GM18517 (cell line): Measurements from ENCODE around the gene NOTO.

Source experiments
- ATAC-seq: cut with Tn5 transposase; IDR thresholded peaks from one replicate; pipeline ENCODE4 v1.9.1; 2021; ENCODE audit warnings: mild to moderate bottlenecking, moderate library complexity; ENCODE audit not compliant: unreplicated experiment

The NOTO gene

GRCh38 chr2:73233154-73233931 is 31.0 kb downstream of the NOTO start, which contains the start of gene PRADC1:
Gene PRADC1 (minus strand): TSS chr2:73233239. CDS start chr2:73233160, 79 bp downstream.
- peak; percentile 94 for ATAC-seq

- ATAC-seq, result peak; percentile 55
These were observed 31.8 kb downstream of the NOTO start, which contains the start of gene CCT7 for GRCh38 chr2:73233932-73234832. Gene CCT7 (plus strand): TSS chr2:73234308. CDS start chr2:73234379, 71 bp downstream.

GRCh38 chr2:73235315-73236028 is 33.1 kb downstream of the NOTO start:
- ATAC-seq, result no peak

- ATAC-seq, result no peak
These were observed 34.8 kb downstream of the NOTO start for GRCh38 chr2:73237168-73237567.

GRCh38 chr2:73238149-73238548 is 35.8 kb downstream of the NOTO start:
- ATAC-seq, result no peak

- no peak for ATAC-seq
These were observed 36.6 kb downstream of the NOTO start for GRCh38 chr2:73238976-73239375.

GRCh38 chr2:73239776-73240175 is 37.4 kb downstream of the NOTO start:
- no peak for ATAC-seq

GRCh38 chr2:73243884-73244570 is 41.7 kb downstream of the NOTO start:
- ATAC-seq, result no peak

GRCh38 chr2:73244580-73244979 is 42.2 kb downstream of the NOTO start:
- ATAC-seq, result no peak

GRCh38 chr2:73246850-73247249 is 44.5 kb downstream of the NOTO start:
- no peak for ATAC-seq

- ATAC-seq, result no peak
These were observed 47.3 kb downstream of the NOTO start for GRCh38 chr2:73249636-73250035.

GRCh38 chr2:73250872-73251846 is 48.8 kb downstream of the NOTO start:
- ATAC-seq, result no peak

GRCh38 chr2:73252238-73253027 is 50.1 kb downstream of the NOTO start:
- ATAC-seq, result no peak

- no peak for ATAC-seq
These were observed 51.0 kb downstream of the NOTO start for GRCh38 chr2:73253400-73253799.

GRCh38 chr2:73253901-73254300 is 51.5 kb downstream of the NOTO start:
- ATAC-seq, result no peak

- no peak for ATAC-seq
These were observed 52.1 kb downstream of the NOTO start for GRCh38 chr2:73254343-73255006.

- ATAC-seq, result no peak
These were observed 52.8 kb downstream of the NOTO start for GRCh38 chr2:73255007-73255644.
